Caki2 (cell line): ENCODE measurements around the gene OFD1. TPM values are rescaled to one million over a fixed set of nuclear protein-coding genes. Genes with fewer than 3 reads are reported as not detected.

ENCODE experiments used
- total RNA-seq: library from RNA; depleted of rRNA; stranded (reverse); fragments of >200 nt; shearing (Covaris generic); gene quantifications from 2 replicates; pipeline ENCODE4 v1.2.3, GENCODE V29; 2014; ENCODE audit warnings: low replicate concordance; rRNA removed

OFD1 gene
- total RNA-seq, 1 experiment from 2014 or later, result 15.5 TPM

Other genes starting within 250 kb of the OFD1 start
- gene EGFL6, start 165.1 kb upstream of the OFD1 start, total RNA-seq, result not detected in 2 replicates
- gene TCEANC, start 81.6 kb upstream of the OFD1 start, total RNA-seq, result 4.1 and 11.2 TPM in 2 replicates
- gene RAB9A, start 45.6 kb upstream of the OFD1 start, total RNA-seq, result 100 and 135 TPM in 2 replicates
- 20.4 and 22.5 TPM in 2 replicates for gene TRAPPC2, start 128 bp upstream of the OFD1 start, total RNA-seq
- not detected in 2 replicates for gene GPM6B, start 82.3 kb downstream of the OFD1 start, total RNA-seq